Aorta (tissue), 5 donors: ENCODE measurements around the gene PPP2R5B. TPM values are rescaled to one million over a fixed set of nuclear protein-coding genes. Genes with fewer than 3 reads are reported as not detected.

Experiments used
- ATAC-seq: fragments of 200-7000 bp; cut with Tn5 transposase; one replicate; pipeline ENCODE4 v1.9.1; 2022; ENCODE audit warnings: moderate library complexity; ENCODE audit not compliant: low FRiP score
- DNase-seq, 2 donors: peaks; one replicate each; pipeline ENCODE4 v3.0.0-alpha.2; 2020
- H3K27ac ChIP-seq, 2 donors: one replicate each; pipeline ENCODE4 v1.5.1; 2013; ENCODE audit warnings: low read length in 2 of 2, mild to moderate bottlenecking in 2 of 2, moderate library complexity in 2 of 2, control low read depth in 1 of 2, inconsistent platforms in 1 of 2, low read depth in 1 of 2
- H3K27me3 ChIP-seq, 2 donors: one replicate each; pipeline ENCODE4 v1.6.1; 2013; ENCODE audit warnings: control low read depth in 1 of 2, low read length in 1 of 2, mild to moderate bottlenecking in 1 of 2, moderate library complexity in 1 of 2; ENCODE audit not compliant: insufficient read depth in 2 of 2, control insufficient read depth in 1 of 2
- H3K36me3 ChIP-seq, 2 donors: one replicate each; pipeline ENCODE4 v1.6.1; 2013; ENCODE audit warnings: control low read depth in 1 of 2, low read length in 1 of 2, mild to moderate bottlenecking in 1 of 2; ENCODE audit not compliant: insufficient read depth in 2 of 2, control insufficient read depth in 1 of 2
- H3K4me1 ChIP-seq, 2 donors: one replicate each; pipeline ENCODE4 v1.6.1; 2013; ENCODE audit warnings: low read length in 2 of 2, control low read depth in 1 of 2, mild to moderate bottlenecking in 1 of 2, moderate library complexity in 1 of 2; ENCODE audit not compliant: insufficient read depth in 2 of 2, control insufficient read depth in 1 of 2
- H3K4me3 ChIP-seq, 2 donors: one replicate each; pipeline ENCODE4 v1.5.1; 2013; ENCODE audit warnings: low read length in 2 of 2, control low read depth in 1 of 2, mild to moderate bottlenecking in 1 of 2
- H3K9me3 ChIP-seq: one replicate; pipeline ENCODE4 v1.6.1; 2013; ENCODE audit warnings: mild to moderate bottlenecking, low read length; ENCODE audit not compliant: control insufficient read depth
- WGBS, 2 donors: extraction: QIAGEN DNeasy Blood & Tissue Kit; methylation state at CpG; one replicate each; pipeline ENCODE4 v1.1.7; 2013; 5-methylcytosine and 5-hydroxymethylcytosine counted together
- intact Hi-C, 2 donors: fragments of 100-400 bp; cut with DNase I; formaldehyde crosslinking; loops; one replicate each; pipeline versions ENCODE4 v1.14.2 to v1.15.0; 2022
- polyA plus RNA-seq, 2 donors: library from polyadenylated mRNA; stranded (reverse); fragments of 200-250 nt; gene quantifications; one replicate each; pipeline ENCODE4 v1.2.3, GENCODE V29; 2013
- total RNA-seq, 2 donors: library from RNA; stranded (reverse); fragmentation: NEBNext Ultra II Directional; extraction: Animal tissue kit (Norgen Biotek cat#: 25700); gene quantifications; one replicate each; pipeline ENCODE4 v1.2.1, GENCODE V29; 2021
- donor health status: healthy with polysubstance abuse.
- donor health status: Bipolar disorder and iron deficiency.
- donor health status: DM: no; HTN: no; CAD: no.
- donor health status: DM: no; HTN: no; CAD: no.
- donor health status: DM: yes; HTN: yes; CAD: no.

The PPP2R5B gene
- total and polyA plus RNA-seq, 4 donors, result 9.5 to 36.8 (median 30.7) TPM

- no peak for DNase-seq
- H3K27ac ChIP-seq, result no peak overlapping the region
- H3K9me3 ChIP-seq, result no peaks in the 10 kb centered on the region
- H3K4me3 ChIP-seq, result no peak overlapping the region
- ATAC-seq, result no peak
- H3K4me1 ChIP-seq, result no peaks in the 10 kb centered on the region
- no peaks in the 10 kb centered on the region for H3K27me3 ChIP-seq
- WGBS, 2 donors, result 86 to 97% methylated on average over 2 of the region's 2 CpGs
- intact Hi-C loops, result loop anchor here in 1 of 2 donors (5.0 kb wide), 1 partner anchor 68 kb away; the partner anchor contains the start of gene BATF2
- peaks cover 0 to 12% of the 10 kb centered on the region in 2 donors for H3K36me3 ChIP-seq
Observed at GRCh38 chr11:64928957-64929356, 4.5 kb downstream of the PPP2R5B start.

GRCh38 chr11:64929625-64930024, 5.1 kb downstream of the PPP2R5B start:
- Histone ChIP-seq H3K4me3 (no peak overlapping the region), H3K9me3 (no peaks in the 10 kb centered on the region), H3K27ac (no peak overlapping the region), H3K4me1 (no peaks in the 10 kb centered on the region), H3K27me3 (no peaks in the 10 kb centered on the region), H3K36me3 (peaks cover 0 to 12% of the 10 kb centered on the region in 2 donors)
- no peak for DNase-seq
- WGBS, 2 donors, result 93% methylated on average over 7 of the region's 7 CpGs
- no peak for ATAC-seq
- intact Hi-C loops, result loop anchor here in 1 of 2 donors (5.0 kb wide), 1 partner anchor 68 kb away; the partner anchor contains the start of gene BATF2

GRCh38 chr11:64930340-64930739, 5.9 kb downstream of the PPP2R5B start:
- no peak overlapping the region for H3K4me3 ChIP-seq
- DNase-seq (no peak), ATAC-seq (no peak)
- no peak overlapping the region for H3K27ac ChIP-seq
- H3K4me1 ChIP-seq, result no peaks in the 10 kb centered on the region
- no peaks in the 10 kb centered on the region for H3K27me3 ChIP-seq
- intact Hi-C loops, result no loop called here
- H3K36me3 ChIP-seq, result peaks cover 0 to 12% of the 10 kb centered on the region in 2 donors
- WGBS, 2 donors, result 94 to 95% methylated on average over 6 of the region's 6 CpGs
- H3K9me3 ChIP-seq, result no peaks in the 10 kb centered on the region

GRCh38 chr11:64931290-64931689, 6.8 kb downstream of the PPP2R5B start:
- Histone ChIP-seq H3K27ac (no peak overlapping the region), H3K36me3 (peaks cover 0 to 12% of the 10 kb centered on the region in 2 donors), H3K27me3 (no peaks in the 10 kb centered on the region), H3K9me3 (no peaks in the 10 kb centered on the region), H3K4me1 (no peaks in the 10 kb centered on the region), H3K4me3 (no peak overlapping the region)
- DNase-seq (peak in 1 of 2 donors; percentile 62), ATAC-seq (no peak)
- 94 to 96% methylated on average over 7 of the region's 7 CpGs for WGBS, 2 donors
- intact Hi-C loops, result no loop called here

- WGBS, 2 donors, result 88 to 96% methylated on average over 5 of the region's 5 CpGs
- no peak for DNase-seq
- Histone ChIP-seq H3K9me3 (no peaks in the 10 kb centered on the region), H3K4me1 (no peaks in the 10 kb centered on the region), H3K27me3 (no peaks in the 10 kb centered on the region), H3K36me3 (peaks cover 0 to 12% of the 10 kb centered on the region in 2 donors), H3K4me3 (no peak overlapping the region), H3K27ac (no peak overlapping the region)
- intact Hi-C loops, result no loop called here
- no peak for ATAC-seq
Observed at GRCh38 chr11:64932324-64932723, 7.8 kb downstream of the PPP2R5B start.

- no peaks in the 10 kb centered on the region for H3K4me1 ChIP-seq
- DNase-seq, result no peak
- H3K9me3 ChIP-seq, result no peaks in the 10 kb centered on the region
- no peak overlapping the region for H3K4me3 ChIP-seq
- H3K27me3 ChIP-seq, result no peaks in the 10 kb centered on the region
- H3K27ac ChIP-seq, result no peak overlapping the region
- 79 to 87% methylated on average over 11 to 12 of the region's 12 CpGs for WGBS, 2 donors
- no peak for ATAC-seq
- peaks cover 0 to 12% of the 10 kb centered on the region in 2 donors for H3K36me3 ChIP-seq
- intact Hi-C loops, result no loop called here
Observed at GRCh38 chr11:64933213-64933934, 8.9 kb downstream of the PPP2R5B start.

- H3K4me1 ChIP-seq, result no peaks in the 10 kb centered on the region
- H3K27me3 ChIP-seq, result no peaks in the 10 kb centered on the region
- DNase-seq, result no peak
- H3K9me3 ChIP-seq, result no peaks in the 10 kb centered on the region
- no peak overlapping the region for H3K27ac ChIP-seq
- no peak overlapping the region for H3K4me3 ChIP-seq
- H3K36me3 ChIP-seq, result peaks cover 0 to 12% of the 10 kb centered on the region in 2 donors
- intact Hi-C loops, result no loop called here
- ATAC-seq, result no peak
- 82 to 86% methylated on average over 10 of the region's 10 CpGs for whole genome bisulfite sequencing, 2 donors
Observed at GRCh38 chr11:64933935-64934681, 9.6 kb downstream of the PPP2R5B start.

- 69 to 77% methylated on average over 25 to 27 of the region's 27 CpGs for WGBS, 2 donors
- H3K36me3 ChIP-seq, result peaks cover 0 to 12% of the 10 kb centered on the region in 2 donors
- no peak for ATAC-seq
- H3K4me3 ChIP-seq, result no peak overlapping the region
- H3K27me3 ChIP-seq, result no peaks in the 10 kb centered on the region
- no peak overlapping the region for H3K27ac ChIP-seq
- no peak for DNase-seq
- no peaks in the 10 kb centered on the region for H3K9me3 ChIP-seq
- intact Hi-C loops, result no loop called here
- H3K4me1 ChIP-seq, result no peaks in the 10 kb centered on the region
Observed at GRCh38 chr11:64934682-64935358, 10.3 kb downstream of the PPP2R5B start.
